SH-SY5Y (cell line): ENCODE data around the gene PTPRM.

Source experiments
- GATA2 ChIP-seq: IDR thresholded peaks from 2 replicates; pipeline ENCODE4 v1.6.1; 2011; ENCODE audit warnings: mild to moderate bottlenecking, low read depth, low read length
- GATA3 ChIP-seq: IDR thresholded peaks from 2 replicates; pipeline ENCODE4 v1.6.1; 2011; ENCODE audit warnings: low read depth, mild to moderate bottlenecking, low read length, moderate library complexity

GRCh38 chr18:8262221-8262620, 695.1 kb downstream of the PTPRM start:
- TF ChIP-seq GATA2 (no peak), GATA3 (no peak)
